ENCODE data around the gene CDC42EP2. TPM values are rescaled to one million over a fixed set of nuclear protein-coding genes. Genes with fewer than 3 reads are reported as not detected.

The CDC42EP2 gene
- total RNA-seq, 2 experiments from 2014 or later: 1.7 TPM; not detected in 1

DNA sequence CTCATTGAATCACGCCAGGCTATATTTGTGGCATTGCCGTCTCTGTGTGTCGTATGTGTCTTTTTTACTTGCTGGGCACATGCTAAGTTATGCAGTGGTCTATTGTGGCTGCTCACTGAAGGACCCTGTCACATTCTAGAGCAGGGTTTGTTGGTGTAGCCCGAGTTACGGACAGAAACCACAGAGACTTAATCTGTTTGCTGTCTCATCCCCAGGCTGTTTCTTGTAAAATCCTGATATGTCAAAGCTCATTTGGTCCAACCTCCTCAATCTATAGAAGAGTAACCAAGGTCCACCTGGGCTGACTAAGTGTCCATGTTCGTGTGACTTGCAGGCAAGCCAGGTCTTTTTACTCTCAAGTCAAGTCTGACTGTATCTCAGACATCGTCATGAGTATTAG, 24.0 kb downstream of the CDC42EP2 start:
- H3K36me3 ChIP-seq (ENCODE audit: insufficient read depth, low read length): peaks cover 62% of the 10 kb centered on the region
- no peak overlapping the region for H2AFZ ChIP-seq (ENCODE audit: low read length)
- intact Hi-C loops (cut with micrococcal nuclease; ENCODE audit: unreplicated experiment): no loop called here
- H4K20me1 ChIP-seq (ENCODE audit: insufficient read depth, low read length): peaks cover 25% of the 10 kb centered on the region
- TF ChIP-seq CTCF (conservative IDR thresholded peaks at IDR 0.05; ENCODE audit: low read length) (no peak), EZH2phosphoT487 (IDR thresholded peaks at IDR 0.05; ENCODE audit: borderline replicate concordance, low read depth, low read length) (no peak)
- peaks cover 9% of the 10 kb centered on the region for H3K4me1 ChIP-seq (ENCODE audit: insufficient read depth, low read length, poor library complexity, severe bottlenecking)
- CTCF ChIA-PET (ENCODE audit: unreplicated experiment): no interaction called here
- H3K27ac ChIP-seq (ENCODE audit: low read depth, low read length, poor library complexity, severe bottlenecking): no peak overlapping the region
- POLR2A ChIA-PET: interaction anchor here (1.3 kb wide), 1 partner anchor 18 kb away, joined by 3 read pairs; no protein-coding TSS in a partner anchor
- no peaks in the 10 kb centered on the region for H3K9me2 ChIP-seq (ENCODE audit: insufficient read depth, low read length)
- H3K9me3 ChIP-seq (ENCODE audit: low read length): no peaks in the 10 kb centered on the region
- DNase-seq (ENCODE audit: low spot score): no peak
- H3K79me2 ChIP-seq (ENCODE audit: insufficient read depth, low read depth, low read length): peaks cover 42% of the 10 kb centered on the region
- H3K4me2 ChIP-seq (ENCODE audit: low read length): no peak overlapping the region
- H3K4me3 ChIP-seq (ENCODE audit: low read depth, low read length, poor library complexity, severe bottlenecking): no peak overlapping the region
- BruUV-seq (replicated peaks): no TSS peak

GRCh38 chr11:65340226-65340625, 25.6 kb downstream of the CDC42EP2 start:
- TF ChIP-seq CTCF (conservative IDR thresholded peaks at IDR 0.05; ENCODE audit: low read length): no peak
- no peak for TF ChIP-seq EZH2phosphoT487 (IDR thresholded peaks at IDR 0.05; ENCODE audit: borderline replicate concordance, low read depth, low read length)
- POLR2A ChIA-PET: interaction anchor here (1.1 kb wide), 1 partner anchor 8 kb away, joined by 3 read pairs; no protein-coding TSS in a partner anchor
- no TSS peak for BruUV-seq (replicated peaks)
- Histone ChIP-seq H3K9me3 (ENCODE audit: low read length) (no peaks in the 10 kb centered on the region), H3K27ac (ENCODE audit: low read depth, low read length, poor library complexity, severe bottlenecking) (no peak overlapping the region), H3K4me3 (ENCODE audit: low read depth, low read length, poor library complexity, severe bottlenecking) (no peak overlapping the region), H3K36me3 (ENCODE audit: insufficient read depth, low read length) (peaks cover 78% of the 10 kb centered on the region), H3K4me2 (ENCODE audit: low read length) (no peak overlapping the region), H3K4me1 (ENCODE audit: insufficient read depth, low read length, poor library complexity, severe bottlenecking) (peaks cover 3% of the 10 kb centered on the region), H2AFZ (ENCODE audit: low read length) (no peak overlapping the region), H4K20me1 (ENCODE audit: insufficient read depth, low read length) (peaks cover 15% of the 10 kb centered on the region), H3K9me2 (ENCODE audit: insufficient read depth, low read length) (no peaks in the 10 kb centered on the region), H3K79me2 (ENCODE audit: insufficient read depth, low read depth, low read length) (peaks cover 27% of the 10 kb centered on the region)
- no peak for DNase-seq (ENCODE audit: low spot score)
- intact Hi-C loops (cut with micrococcal nuclease; ENCODE audit: unreplicated experiment): no loop called here
- CTCF ChIA-PET (ENCODE audit: unreplicated experiment): no interaction called here

GRCh38 chr11:65341856-65342255, 27.2 kb downstream of the CDC42EP2 start:
- no peak for TF ChIP-seq CTCF (conservative IDR thresholded peaks at IDR 0.05; ENCODE audit: low read length)
- TF ChIP-seq EZH2phosphoT487 (IDR thresholded peaks at IDR 0.05; ENCODE audit: borderline replicate concordance, low read depth, low read length): no peak
- ChIA-PET CTCF (ENCODE audit: unreplicated experiment) (no interaction called here), POLR2A (interaction anchor here (0.6 kb wide), 1 partner anchor 54 kb away, joined by 3 read pairs; no protein-coding TSS in a partner anchor)
- Histone ChIP-seq H3K27ac (ENCODE audit: low read depth, low read length, poor library complexity, severe bottlenecking) (no peak overlapping the region), H3K4me2 (ENCODE audit: low read length) (no peak overlapping the region), H3K79me2 (ENCODE audit: insufficient read depth, low read depth, low read length) (peaks cover 13% of the 10 kb centered on the region; the same call in 1 of the 2 replicates), H3K4me1 (ENCODE audit: insufficient read depth, low read length, poor library complexity, severe bottlenecking) (no peaks in the 10 kb centered on the region), H3K9me2 (ENCODE audit: insufficient read depth, low read length) (no peaks in the 10 kb centered on the region), H3K36me3 (ENCODE audit: insufficient read depth, low read length) (peaks cover 82% of the 10 kb centered on the region), H2AFZ (ENCODE audit: low read length) (no peak overlapping the region), H3K4me3 (ENCODE audit: low read depth, low read length, poor library complexity, severe bottlenecking) (no peak overlapping the region), H4K20me1 (ENCODE audit: insufficient read depth, low read length) (peaks cover 12% of the 10 kb centered on the region; the same call in 1 of the 2 replicates), H3K9me3 (ENCODE audit: low read length) (no peaks in the 10 kb centered on the region)
- intact Hi-C loops (cut with micrococcal nuclease; ENCODE audit: unreplicated experiment): no loop called here
- BruUV-seq (replicated peaks): no TSS peak
- no peak for DNase-seq (ENCODE audit: low spot score)

Data from OCI-LY7 (cell line).